Parathyroid adenoma (tissue), 2 donors: ENCODE data around the gene RASSF7.

ENCODE experiments used
- H2AFZ ChIP-seq: fragments of 300-600 bp; sonication (generic); one replicate; pipeline ENCODE4 v1.7.0; 2017; ENCODE audit warnings: antibody characterized with exemption, mild to moderate bottlenecking
- H3K27ac ChIP-seq: fragments of 300-600 bp; sonication (generic); one replicate; pipeline ENCODE4 v1.7.0; 2017
- H3K27me3 ChIP-seq: fragments of 300-600 bp; sonication (generic); one replicate; pipeline ENCODE4 v1.7.0; 2017; ENCODE audit warnings: low read length; ENCODE audit not compliant: control insufficient read depth, insufficient read depth
- H3K36me3 ChIP-seq: fragments of 300-600 bp; sonication (generic); one replicate; pipeline ENCODE4 v1.7.0; 2017; ENCODE audit warnings: low read length; ENCODE audit not compliant: control insufficient read depth, insufficient read depth
- H3K4me1 ChIP-seq: fragments of 300-600 bp; sonication (generic); one replicate; pipeline ENCODE4 v1.7.0; 2017; ENCODE audit warnings: control low read depth
- H3K4me2 ChIP-seq: fragments of 300-600 bp; sonication (generic); one replicate; pipeline ENCODE4 v1.7.0; 2017; ENCODE audit warnings: low read length
- H3K4me3 ChIP-seq: fragments of 300-600 bp; sonication (generic); one replicate; pipeline ENCODE4 v1.7.0; 2017; ENCODE audit warnings: low read depth, low read length
- H3K79me2 ChIP-seq: fragments of 300-600 bp; sonication (generic); one replicate; pipeline ENCODE4 v1.7.0; 2017; ENCODE audit warnings: control low read depth
- H3K9ac ChIP-seq: fragments of 300-600 bp; sonication (generic); one replicate; pipeline ENCODE4 v1.7.0; 2017; ENCODE audit warnings: mild to moderate bottlenecking
- H3K9me3 ChIP-seq: fragments of 300-600 bp; sonication (generic); one replicate; pipeline ENCODE4 v1.7.0; 2017; ENCODE audit warnings: low read length; ENCODE audit not compliant: control insufficient read depth
- TF ChIP-seq, protein P1 (sequence below): fragments of 300-600 bp; sonication (generic); IDR thresholded peaks from one replicate; pipeline ENCODE4 v1.7.0; 2017; ENCODE audit warnings: antibody characterized with exemption, mild to moderate bottlenecking
- donor health status: primary hyperparathyroidism.

RASSF7 gene

DNA sequence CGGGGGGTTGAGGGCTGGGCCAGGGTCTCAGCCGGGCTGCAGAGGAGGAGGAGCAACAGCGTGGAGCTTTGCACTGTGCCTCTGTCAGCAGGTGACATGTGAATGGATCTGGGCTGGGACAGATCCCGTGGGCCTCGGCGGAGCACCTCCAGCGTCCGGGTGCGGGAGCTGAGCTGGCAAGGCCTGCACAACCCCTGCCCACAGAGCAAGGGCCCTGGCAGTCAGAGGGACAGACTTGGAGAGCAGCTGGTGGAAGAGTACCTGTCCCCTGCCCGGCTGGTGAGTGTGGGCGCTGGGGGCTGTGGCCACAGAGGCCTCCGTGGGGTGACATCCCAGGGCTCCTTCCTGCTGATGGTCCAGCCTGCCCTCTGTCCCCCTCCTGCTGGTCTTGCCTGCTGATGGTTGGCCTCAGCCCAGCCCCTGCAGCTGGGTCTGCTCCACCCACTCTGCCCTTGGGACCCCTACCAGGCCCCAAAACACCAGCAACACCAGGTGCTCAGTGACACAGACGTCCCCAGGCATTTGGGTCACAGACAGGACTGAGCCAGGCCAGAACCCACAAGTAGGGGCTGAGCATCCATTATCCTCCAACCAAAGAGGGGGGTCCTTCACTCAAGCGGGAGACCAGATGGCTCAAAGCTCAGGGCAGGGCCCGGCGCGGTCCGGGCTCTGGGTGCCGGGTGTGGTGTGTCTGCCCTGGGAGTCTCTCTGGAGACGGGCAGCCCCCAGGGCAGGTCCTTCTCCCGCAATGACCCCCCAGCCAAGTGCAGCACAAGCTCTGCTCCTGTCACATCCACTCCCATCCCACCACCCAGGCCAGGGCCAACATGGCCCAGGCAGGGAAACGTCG is 20.0 kb upstream of the RASSF7 start:
- no peaks in the 10 kb centered on the region for H3K27me3 ChIP-seq
- H3K4me3 ChIP-seq = no peak overlapping the region
- H3K9ac ChIP-seq = no peak overlapping the region

DNA sequence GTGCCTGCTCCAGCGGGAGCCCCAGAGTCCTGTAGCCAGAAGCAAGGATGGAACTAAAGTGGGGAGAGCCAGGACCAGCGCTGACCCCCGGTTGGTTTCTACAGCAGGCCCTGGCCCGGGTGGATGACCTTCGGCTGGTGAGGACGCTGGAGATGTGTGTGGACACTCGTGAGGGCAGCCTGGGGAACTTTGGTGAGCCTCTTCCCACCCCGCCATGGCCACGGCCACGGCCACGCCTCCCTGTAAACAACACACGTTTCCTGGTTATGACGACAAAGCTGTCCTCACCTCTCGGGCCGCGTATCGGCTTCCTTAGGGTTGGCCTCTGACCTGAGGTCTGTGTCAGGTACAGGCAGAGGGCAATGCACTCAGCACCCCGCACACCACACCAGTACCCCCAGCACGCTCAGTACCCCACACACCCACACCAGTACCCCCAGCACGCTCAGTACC is 19.3 kb upstream of the RASSF7 start:
- H3K9ac ChIP-seq = no peak overlapping the region
- no peaks in the 10 kb centered on the region for H3K79me2 ChIP-seq
- no peak overlapping the region for H3K27ac ChIP-seq
- H3K4me2 ChIP-seq = no peak overlapping the region
- H3K4me3 ChIP-seq = no peak overlapping the region
- no peaks in the 10 kb centered on the region for H3K27me3 ChIP-seq
- H3K36me3 ChIP-seq = no peaks in the 10 kb centered on the region
- TF ChIP-seq, protein P1, sequence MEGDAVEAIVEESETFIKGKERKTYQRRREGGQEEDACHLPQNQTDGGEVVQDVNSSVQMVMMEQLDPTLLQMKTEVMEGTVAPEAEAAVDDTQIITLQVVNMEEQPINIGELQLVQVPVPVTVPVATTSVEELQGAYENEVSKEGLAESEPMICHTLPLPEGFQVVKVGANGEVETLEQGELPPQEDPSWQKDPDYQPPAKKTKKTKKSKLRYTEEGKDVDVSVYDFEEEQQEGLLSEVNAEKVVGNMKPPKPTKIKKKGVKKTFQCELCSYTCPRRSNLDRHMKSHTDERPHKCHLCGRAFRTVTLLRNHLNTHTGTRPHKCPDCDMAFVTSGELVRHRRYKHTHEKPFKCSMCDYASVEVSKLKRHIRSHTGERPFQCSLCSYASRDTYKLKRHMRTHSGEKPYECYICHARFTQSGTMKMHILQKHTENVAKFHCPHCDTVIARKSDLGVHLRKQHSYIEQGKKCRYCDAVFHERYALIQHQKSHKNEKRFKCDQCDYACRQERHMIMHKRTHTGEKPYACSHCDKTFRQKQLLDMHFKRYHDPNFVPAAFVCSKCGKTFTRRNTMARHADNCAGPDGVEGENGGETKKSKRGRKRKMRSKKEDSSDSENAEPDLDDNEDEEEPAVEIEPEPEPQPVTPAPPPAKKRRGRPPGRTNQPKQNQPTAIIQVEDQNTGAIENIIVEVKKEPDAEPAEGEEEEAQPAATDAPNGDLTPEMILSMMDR = no peak
- no peaks in the 10 kb centered on the region for H3K9me3 ChIP-seq
- H3K4me1 ChIP-seq = no peaks in the 10 kb centered on the region
- H2AFZ ChIP-seq = no peak overlapping the region

More for the DNA sequence above, 20.0 kb upstream of the RASSF7 start:
- H3K4me2 ChIP-seq = no peak overlapping the region
- no peak overlapping the region for H2AFZ ChIP-seq
- TF ChIP-seq, protein P1 = no peak
- H3K36me3 ChIP-seq = no peaks in the 10 kb centered on the region
- H3K9me3 ChIP-seq = no peaks in the 10 kb centered on the region
- H3K27ac ChIP-seq = no peak overlapping the region
- no peaks in the 10 kb centered on the region for H3K79me2 ChIP-seq
- H3K4me1 ChIP-seq = no peaks in the 10 kb centered on the region

DNA sequence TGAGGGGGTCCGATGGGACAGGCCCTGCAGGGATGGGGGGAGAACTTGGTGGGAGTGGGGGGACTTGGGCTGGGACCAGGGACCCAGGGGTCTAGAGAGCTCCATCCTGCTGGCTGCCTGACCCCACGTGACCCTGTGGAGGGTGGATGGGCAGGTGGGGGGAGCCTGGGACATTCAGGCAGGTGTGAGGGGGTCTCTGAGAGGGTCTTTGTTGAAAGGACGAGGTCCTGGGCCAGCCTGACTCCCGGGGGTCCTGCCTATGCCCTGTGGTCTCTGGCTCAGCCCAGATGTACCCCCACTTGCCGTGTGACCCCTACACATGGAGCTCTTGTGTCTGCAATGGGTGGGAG is 16.0 kb upstream of the RASSF7 start:
- Histone ChIP-seq H2AFZ (no peak overlapping the region), H3K9me3 (no peaks in the 10 kb centered on the region), H3K27ac (no peak overlapping the region), H3K9ac (no peak overlapping the region), H3K36me3 (no peaks in the 10 kb centered on the region), H3K4me3 (no peak overlapping the region), H3K4me2 (no peak overlapping the region), H3K79me2 (no peaks in the 10 kb centered on the region), H3K27me3 (no peaks in the 10 kb centered on the region), H3K4me1 (no peaks in the 10 kb centered on the region)
- TF ChIP-seq, protein P1 = no peak

DNA sequence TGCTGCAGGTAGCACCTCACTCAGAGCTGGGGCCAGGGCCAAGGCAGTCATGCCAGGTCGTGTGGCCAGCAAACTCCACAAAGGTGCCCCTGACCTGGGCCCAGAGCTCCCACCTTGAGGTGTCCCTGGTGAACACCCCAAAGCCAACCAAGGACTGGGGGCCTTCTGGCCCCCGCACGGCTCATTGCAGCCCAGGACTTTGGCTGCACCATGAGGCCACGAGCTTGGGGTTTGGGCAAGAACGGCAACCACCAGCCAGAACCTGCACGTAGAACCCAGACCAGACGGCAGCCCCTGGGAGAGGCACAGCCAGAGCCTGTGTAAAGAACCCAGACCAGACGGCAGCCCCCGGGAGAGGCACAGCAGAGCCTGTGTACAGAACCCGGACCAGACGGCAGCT is 15.6 kb upstream of the RASSF7 start:
- Histone ChIP-seq H3K4me3 (no peak overlapping the region), H2AFZ (no peak overlapping the region)

More for the DNA sequence above, 15.6 kb upstream of the RASSF7 start:
- no peaks in the 10 kb centered on the region for H3K36me3 ChIP-seq
- no peak overlapping the region for H3K4me2 ChIP-seq
- H3K27ac ChIP-seq = no peak overlapping the region
- no peak overlapping the region for H3K9ac ChIP-seq
- H3K4me1 ChIP-seq = no peaks in the 10 kb centered on the region
- no peaks in the 10 kb centered on the region for H3K9me3 ChIP-seq
- H3K27me3 ChIP-seq = no peaks in the 10 kb centered on the region
- no peaks in the 10 kb centered on the region for H3K79me2 ChIP-seq
- TF ChIP-seq, protein P1 = no peak
